ENCODE measurements around the gene MTMR4.
"Not testable (repeated sequence)": the region's sequence is repeated elsewhere in the genome, so short reads cannot be mapped to it uniquely, and the experiment has no call there.

Gene MTMR4

GRCh38 chr17:58525239-58525638 is 10.8 kb upstream of the MTMR4 start:
- DNase-seq (ENCODE audit: low spot score), result no peak

GRCh38 chr17:58521680-58522079 is 7.2 kb upstream of the MTMR4 start:
- no peak for DNase-seq (ENCODE audit: low spot score)

GRCh38 chr17:58520843-58521430 is 6.5 kb upstream of the MTMR4 start:
- no peak for DNase-seq (ENCODE audit: low spot score)

- peak; percentile 99 for DNase-seq (ENCODE audit: low spot score)
These were observed 3.6 kb upstream of the MTMR4 start for GRCh38 chr17:58517928-58518609.

GRCh38 chr17:58517378-58517927 is 3.0 kb upstream of the MTMR4 start:
- DNase-seq (ENCODE audit: low spot score), result no peak

- DNase-seq (ENCODE audit: low spot score), result no peak
These were observed 2.4 kb upstream of the MTMR4 start for GRCh38 chr17:58516644-58517377.

GRCh38 chr17:58515286-58515685 is 848 bp upstream of the MTMR4 start:
- no peak for DNase-seq (ENCODE audit: low spot score)

- DNase-seq (ENCODE audit: low spot score), result no peak
These were observed 326 bp upstream of the MTMR4 start for GRCh38 chr17:58514770-58515157.

- no peak for DNase-seq (ENCODE audit: low spot score)
These were observed 1.0 kb downstream of the MTMR4 start for GRCh38 chr17:58513267-58513964.

GRCh38 chr17:58510075-58510474 is 4.4 kb downstream of the MTMR4 start:
- DNase-seq (ENCODE audit: low spot score), result no peak

- DNase-seq (ENCODE audit: low spot score), result no peak
These were observed 5.9 kb downstream of the MTMR4 start for GRCh38 chr17:58508341-58509067.

GRCh38 chr17:58507123-58507634 is 7.3 kb downstream of the MTMR4 start:
- DNase-seq (ENCODE audit: low spot score), result no peak

- DNase-seq (ENCODE audit: low spot score), result no peak
These were observed 7.9 kb downstream of the MTMR4 start for GRCh38 chr17:58506354-58507080.

GRCh38 chr17:58504826-58505351 is 9.5 kb downstream of the MTMR4 start:
- no peak for DNase-seq (ENCODE audit: low spot score)

GRCh38 chr17:58503866-58504265 is 10.6 kb downstream of the MTMR4 start:
- no peak for DNase-seq (ENCODE audit: low spot score)

GRCh38 chr17:58503134-58503533 is 11.3 kb downstream of the MTMR4 start:
- DNase-seq (ENCODE audit: low spot score), result not testable (repeated sequence)

- DNase-seq (ENCODE audit: low spot score), result no peak
These were observed 13.0 kb downstream of the MTMR4 start for GRCh38 chr17:58501451-58501850.

- no peak for DNase-seq (ENCODE audit: low spot score)
These were observed 16.1 kb downstream of the MTMR4 start for GRCh38 chr17:58498177-58498828.

- DNase-seq (ENCODE audit: low spot score), result no peak
These were observed 20.9 kb downstream of the MTMR4 start for GRCh38 chr17:58493506-58493905.

Data from COLO829 (cell line).